ENCODE data around the gene USP6. TPM values are rescaled to one million over a fixed set of nuclear protein-coding genes. Genes with fewer than 3 reads are reported as not detected.

The USP6 gene
- total RNA-seq, 1 donor from 2014 or later = 0.92 TPM

DNA sequence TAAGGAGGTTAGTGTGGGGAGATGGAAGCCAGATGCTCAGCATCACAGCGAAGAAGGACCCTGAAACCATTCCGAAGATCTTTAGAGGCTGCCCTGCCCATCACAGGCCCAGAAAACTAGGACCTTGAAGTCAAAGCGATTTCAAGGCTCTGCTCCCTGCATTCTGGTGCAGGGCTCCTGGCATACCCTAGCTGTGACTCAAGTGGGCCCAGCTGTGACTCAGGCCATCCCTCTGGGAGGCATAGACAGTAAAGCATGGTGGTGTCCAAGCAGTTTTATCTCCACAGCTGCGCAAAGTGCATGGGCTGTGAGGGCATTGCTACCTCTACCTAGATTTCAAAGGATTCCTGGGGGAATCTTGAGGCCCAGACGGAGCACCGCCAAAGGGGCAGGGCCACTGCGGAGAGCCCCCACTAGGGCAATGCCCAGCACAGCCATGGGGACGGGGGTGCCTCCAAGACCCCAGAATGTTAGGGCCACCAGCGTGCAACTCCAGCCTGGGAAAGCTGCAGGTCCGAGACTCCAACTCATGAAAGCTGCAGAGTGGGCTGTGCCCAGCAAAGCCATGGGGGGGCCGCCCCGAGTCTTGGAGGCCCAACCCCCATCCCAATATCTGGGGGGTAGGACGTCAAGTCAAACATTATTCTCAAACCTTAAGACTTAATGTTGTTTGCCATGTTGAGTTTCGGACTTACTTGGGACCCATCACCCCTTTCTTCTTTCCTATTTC, 87.5 kb downstream of the USP6 start:
- TF ChIP-seq, protein P1, sequence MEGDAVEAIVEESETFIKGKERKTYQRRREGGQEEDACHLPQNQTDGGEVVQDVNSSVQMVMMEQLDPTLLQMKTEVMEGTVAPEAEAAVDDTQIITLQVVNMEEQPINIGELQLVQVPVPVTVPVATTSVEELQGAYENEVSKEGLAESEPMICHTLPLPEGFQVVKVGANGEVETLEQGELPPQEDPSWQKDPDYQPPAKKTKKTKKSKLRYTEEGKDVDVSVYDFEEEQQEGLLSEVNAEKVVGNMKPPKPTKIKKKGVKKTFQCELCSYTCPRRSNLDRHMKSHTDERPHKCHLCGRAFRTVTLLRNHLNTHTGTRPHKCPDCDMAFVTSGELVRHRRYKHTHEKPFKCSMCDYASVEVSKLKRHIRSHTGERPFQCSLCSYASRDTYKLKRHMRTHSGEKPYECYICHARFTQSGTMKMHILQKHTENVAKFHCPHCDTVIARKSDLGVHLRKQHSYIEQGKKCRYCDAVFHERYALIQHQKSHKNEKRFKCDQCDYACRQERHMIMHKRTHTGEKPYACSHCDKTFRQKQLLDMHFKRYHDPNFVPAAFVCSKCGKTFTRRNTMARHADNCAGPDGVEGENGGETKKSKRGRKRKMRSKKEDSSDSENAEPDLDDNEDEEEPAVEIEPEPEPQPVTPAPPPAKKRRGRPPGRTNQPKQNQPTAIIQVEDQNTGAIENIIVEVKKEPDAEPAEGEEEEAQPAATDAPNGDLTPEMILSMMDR (IDR thresholded peaks at IDR 0.05; ENCODE audit: insufficient read depth, low read length, poor library complexity, severe bottlenecking) = no peak
- Histone ChIP-seq H3K4me3 (ENCODE audit: low read depth, low read length) (no peak overlapping the region), H3K27me3 (ENCODE audit: control insufficient read depth, insufficient read depth, low read length) (no peaks in the 10 kb centered on the region), H3K36me3 (ENCODE audit: control insufficient read depth, insufficient read depth, low read length) (no peaks in the 10 kb centered on the region)
- DNase-seq (ENCODE audit: low read depth) = no peak

DNA sequence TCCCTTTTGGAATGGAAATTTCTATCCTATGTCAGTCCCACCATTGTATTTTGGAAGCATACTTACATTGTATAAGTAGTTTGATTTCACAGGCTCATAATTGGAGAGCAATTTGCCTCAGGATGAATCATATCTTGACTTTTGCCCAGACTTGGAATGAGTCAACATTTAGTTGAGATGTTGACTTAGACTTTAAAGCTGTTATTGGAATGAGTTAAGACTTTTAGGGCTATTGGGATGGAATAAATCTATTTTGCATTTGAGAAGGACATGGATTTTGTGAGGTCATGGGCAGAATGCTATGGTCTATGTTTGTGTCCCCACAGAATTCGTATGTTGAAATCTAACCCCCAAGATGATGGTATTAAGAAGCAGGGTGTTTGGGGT, 88.1 kb downstream of the USP6 start:
- no peak for DNase-seq (ENCODE audit: low read depth)
- Histone ChIP-seq H3K27me3 (ENCODE audit: control insufficient read depth, insufficient read depth, low read length) (no peaks in the 10 kb centered on the region), H3K4me3 (ENCODE audit: low read depth, low read length) (no peak overlapping the region), H3K36me3 (ENCODE audit: control insufficient read depth, insufficient read depth, low read length) (no peaks in the 10 kb centered on the region)
- TF ChIP-seq, protein P1 (IDR thresholded peaks at IDR 0.05; ENCODE audit: insufficient read depth, low read length, poor library complexity, severe bottlenecking) = no peak

DNA sequence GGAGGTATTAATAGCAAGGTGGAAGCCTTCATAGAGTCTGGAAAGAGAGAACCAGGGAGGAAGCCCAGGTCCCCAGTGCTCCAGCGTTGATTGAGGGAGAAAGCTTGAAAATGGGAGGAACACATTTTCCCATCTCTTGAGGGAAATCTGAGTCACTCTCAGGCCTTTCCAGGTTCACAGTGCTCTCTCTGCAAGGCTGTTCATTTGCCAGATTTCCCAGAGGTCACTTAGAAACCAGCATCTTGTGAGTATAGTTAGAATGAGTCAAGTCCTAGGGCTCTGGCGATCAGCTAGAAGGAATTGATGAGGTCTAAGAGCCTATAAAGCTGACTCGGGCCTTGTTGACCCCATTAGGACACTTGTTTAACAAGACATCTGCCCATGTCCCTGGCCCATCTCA, 93.6 kb downstream of the USP6 start:
- DNase-seq (ENCODE audit: low read depth) = no peak
- Histone ChIP-seq H3K4me3 (ENCODE audit: low read depth, low read length) (no peak overlapping the region), H3K27me3 (ENCODE audit: control insufficient read depth, insufficient read depth, low read length) (no peaks in the 10 kb centered on the region), H3K36me3 (ENCODE audit: control insufficient read depth, insufficient read depth, low read length) (no peaks in the 10 kb centered on the region)
- TF ChIP-seq, protein P1 (IDR thresholded peaks at IDR 0.05; ENCODE audit: insufficient read depth, low read length, poor library complexity, severe bottlenecking) = no peak

- Histone ChIP-seq H3K27me3 (ENCODE audit: control insufficient read depth, insufficient read depth, low read length) (no peaks in the 10 kb centered on the region), H3K4me3 (ENCODE audit: low read depth, low read length) (no peak overlapping the region), H3K36me3 (ENCODE audit: control insufficient read depth, insufficient read depth, low read length) (no peaks in the 10 kb centered on the region)
- DNase-seq (ENCODE audit: low read depth) = no peak
- TF ChIP-seq, protein P1 (IDR thresholded peaks at IDR 0.05; ENCODE audit: insufficient read depth, low read length, poor library complexity, severe bottlenecking) = no peak
Measured at GRCh38 chr17:5210091-5210490, 94.3 kb downstream of the USP6 start.

GRCh38 chr17:5210614-5211252, 94.9 kb downstream of the USP6 start:
- Histone ChIP-seq H3K4me3 (ENCODE audit: low read depth, low read length) (no peak overlapping the region), H3K27me3 (ENCODE audit: control insufficient read depth, insufficient read depth, low read length) (no peaks in the 10 kb centered on the region), H3K36me3 (ENCODE audit: control insufficient read depth, insufficient read depth, low read length) (no peaks in the 10 kb centered on the region)
- no peak for DNase-seq (ENCODE audit: low read depth)
- TF ChIP-seq, protein P1 (IDR thresholded peaks at IDR 0.05; ENCODE audit: insufficient read depth, low read length, poor library complexity, severe bottlenecking) = no peak

Data from kidney epithelial cell (primary cell).